GM13976 (cell line): Measurements from ENCODE around the gene PLA2G2E.
"Not testable (repeated sequence)": the region's sequence is repeated elsewhere in the genome, so short reads cannot be mapped to it uniquely, and the experiment has no call there.

Experiments used
- DNase-seq: peaks from one replicate; pipeline ENCODE4 v3.0.0; 2012; ENCODE audit warnings: low spot score
- CTCF ChIP-seq: IDR thresholded peaks from 2 replicates; pipeline ENCODE4 v1.5.1; 2012; ENCODE audit warnings: borderline replicate concordance, mild to moderate bottlenecking; ENCODE audit not compliant: insufficient read depth; ENCODE audit errors: extremely low read depth, missing control alignments, control extremely low read depth
- in situ Hi-C: fragments of 300-500 bp; cut with MboI; formaldehyde crosslinking; loops from one replicate; pipeline ENCODE4 v1.12.0; 2022; ENCODE audit warnings: low sequenced_read_pairs, mixed read lengths, inconsistent platforms; ENCODE audit not compliant: unreplicated experiment

The PLA2G2E gene

GRCh38 chr1:19938472-19938871 is 15.1 kb upstream of the PLA2G2E start:
- no peak for TF ChIP-seq CTCF
- no peak for DNase-seq
- in situ Hi-C loops, result no loop called here

- no peak for DNase-seq
- in situ Hi-C loops, result no loop called here
- TF ChIP-seq CTCF, result no peak
Observed at GRCh38 chr1:19936061-19936750, 12.8 kb upstream of the PLA2G2E start.

- TF ChIP-seq CTCF, result no peak
- in situ Hi-C loops, result no loop called here
- no peak for DNase-seq
Observed at GRCh38 chr1:19934336-19934735, 10.9 kb upstream of the PLA2G2E start.

GRCh38 chr1:19932866-19933265 is 9.4 kb upstream of the PLA2G2E start:
- in situ Hi-C loops, result no loop called here
- TF ChIP-seq CTCF, result no peak
- DNase-seq, result no peak

GRCh38 chr1:19927130-19927421 is 3.7 kb upstream of the PLA2G2E start:
- in situ Hi-C loops, DNase-seq: not testable (repeated sequence)

- TF ChIP-seq CTCF, result no peak
- no peak for DNase-seq
- in situ Hi-C loops, result no loop called here
Observed at GRCh38 chr1:19926296-19927129, 3.1 kb upstream of the PLA2G2E start.

GRCh38 chr1:19925342-19926070 is 2.1 kb upstream of the PLA2G2E start:
- TF ChIP-seq CTCF, result no peak
- in situ Hi-C loops, result no loop called here
- no peak for DNase-seq
